ENCODE data around the gene TBC1D1. TPM values are rescaled to one million over a fixed set of nuclear protein-coding genes. Genes with fewer than 3 reads are reported as not detected.

TBC1D1 gene
- total and polyA plus RNA-seq, 2 donors (not counting 3 experiments of a cell fraction or from before 2014, with no cell fraction given): 63.5 to 116 TPM

DNA sequence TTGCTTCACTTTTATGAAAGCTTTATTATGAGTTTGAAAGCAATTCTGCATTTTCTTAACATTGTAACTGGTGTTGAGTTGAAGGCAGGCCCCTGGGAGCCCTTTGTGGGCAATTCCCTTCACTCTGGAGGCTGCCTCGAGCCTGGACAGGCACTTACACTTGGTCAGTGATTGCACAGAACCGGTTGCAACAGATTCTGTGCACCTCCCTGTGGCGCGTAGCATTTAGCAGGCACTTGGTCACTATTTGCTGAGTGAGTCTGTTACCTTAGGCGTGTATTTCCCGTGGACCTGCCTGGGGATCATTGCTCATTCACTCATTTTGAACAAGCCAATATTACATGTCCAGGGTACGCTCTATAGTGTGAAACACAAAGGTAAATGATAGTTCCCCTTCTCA, 149.7 kb downstream of the TBC1D1 start:
- H3K4me3 ChIP-seq (replicated peaks in 1 of 3; ENCODE audit: insufficient read depth in 1 of 3, low read depth in 1 of 3, low read length in 3 of 3): no peak overlapping the region
- H2AFZ ChIP-seq (ENCODE audit: low read depth, low read length): no peak overlapping the region
- no peaks in the 10 kb centered on the region for H3K4me1 ChIP-seq (ENCODE audit: control insufficient read depth, extremely low read depth, insufficient read depth, low read length)
- H3K4me2 ChIP-seq (ENCODE audit: insufficient read depth, low read length): no peak overlapping the region
- DNase-seq (ENCODE audit: low read depth, low spot score): no peak
- no peaks in the 10 kb centered on the region for H4K20me1 ChIP-seq (replicated peaks; ENCODE audit: control insufficient read depth, extremely low read depth, insufficient read depth, low read length)
- no peak overlapping the region for H3K9ac ChIP-seq (replicated peaks; ENCODE audit: extremely low read depth, insufficient read depth, low read length)
- no TSS peak for BruUV-seq (replicated peaks)
- TF ChIP-seq MYC (IDR thresholded peaks at IDR 0.05; ENCODE audit: low read depth, low read length) (no peak), EZH2 (IDR thresholded peaks at IDR 0.05; ENCODE audit: borderline replicate concordance, low read depth, low read length, severe bottlenecking) (no peak)
- FAIRE-seq: no peak
- CTCF ChIA-PET: no interaction called here
- H3K9me1 ChIP-seq (replicated peaks; ENCODE audit: control insufficient read depth, extremely low read depth, insufficient read depth, low read length): no peaks in the 10 kb centered on the region
- dilution Hi-C loops (cut with MboI; ENCODE audit: extremely low pct_ligation_motif_present, low sequenced_read_pairs): no loop called here
- intact Hi-C loops (cut with micrococcal nuclease): no loop called here
- H3K9me3 ChIP-seq (replicated peaks; ENCODE audit: control insufficient read depth, insufficient read depth, low read length): no peaks in the 10 kb centered on the region
- no peaks in the 10 kb centered on the region for H3K27me3 ChIP-seq (ENCODE audit: control insufficient read depth in 2 of 2, insufficient read depth in 2 of 2, low read length in 2 of 2)
- H3K27ac ChIP-seq (ENCODE audit: insufficient read depth, low read depth, low read length): no peak overlapping the region
- no peaks in the 10 kb centered on the region for H3K79me2 ChIP-seq (ENCODE audit: control insufficient read depth, insufficient read depth, low read length)
- H3K36me3 ChIP-seq (ENCODE audit: control insufficient read depth in 2 of 2, extremely low read depth in 1 of 2, insufficient read depth in 2 of 2, low read length in 2 of 2): peaks cover 0 to 7% of the 10 kb centered on the region in 2 experiments
- POLR2A ChIA-PET: no interaction called here

DNA sequence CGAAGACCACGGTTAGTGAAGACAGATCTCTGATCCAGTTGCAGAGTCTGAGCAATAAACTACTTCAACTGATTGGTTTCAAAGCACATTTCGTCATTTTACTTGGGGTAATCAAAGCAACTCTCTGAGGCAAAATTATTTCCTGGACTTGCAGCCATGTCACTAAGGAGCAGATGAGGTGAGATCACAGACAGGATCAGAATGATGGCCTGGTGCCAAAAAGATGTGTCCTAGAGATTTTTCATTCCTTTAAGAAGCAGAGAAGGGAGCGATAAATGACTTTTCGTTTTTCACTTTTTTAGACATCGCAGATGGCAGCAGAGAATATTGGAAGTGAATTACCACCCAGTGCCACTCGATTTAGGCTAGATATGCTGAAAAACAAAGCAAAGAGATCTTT, 153.2 kb downstream of the TBC1D1 start:
- Histone ChIP-seq H3K9me3 (replicated peaks; ENCODE audit: control insufficient read depth, insufficient read depth, low read length) (no peaks in the 10 kb centered on the region), H3K27ac (ENCODE audit: insufficient read depth, low read depth, low read length) (no peak overlapping the region), H3K36me3 (ENCODE audit: control insufficient read depth in 2 of 2, extremely low read depth in 1 of 2, insufficient read depth in 2 of 2, low read length in 2 of 2) (peaks cover 0 to 4% of the 10 kb centered on the region in 2 experiments), H3K79me2 (ENCODE audit: control insufficient read depth, insufficient read depth, low read length) (no peaks in the 10 kb centered on the region), H3K4me3 (replicated peaks in 1 of 3; ENCODE audit: insufficient read depth in 1 of 3, low read depth in 1 of 3, low read length in 3 of 3) (no peak overlapping the region), H3K9me1 (replicated peaks; ENCODE audit: control insufficient read depth, extremely low read depth, insufficient read depth, low read length) (no peaks in the 10 kb centered on the region), H3K4me1 (ENCODE audit: control insufficient read depth, extremely low read depth, insufficient read depth, low read length) (no peaks in the 10 kb centered on the region), H3K27me3 (ENCODE audit: control insufficient read depth in 2 of 2, insufficient read depth in 2 of 2, low read length in 2 of 2) (no peaks in the 10 kb centered on the region), H4K20me1 (replicated peaks; ENCODE audit: control insufficient read depth, extremely low read depth, insufficient read depth, low read length) (no peaks in the 10 kb centered on the region), H2AFZ (ENCODE audit: low read depth, low read length) (no peak overlapping the region), H3K4me2 (ENCODE audit: insufficient read depth, low read length) (no peak overlapping the region), H3K9ac (replicated peaks; ENCODE audit: extremely low read depth, insufficient read depth, low read length) (no peak overlapping the region)
- DNase-seq (ENCODE audit: low read depth, low spot score): no peak
- no peak for FAIRE-seq
- intact Hi-C loops (cut with micrococcal nuclease): no loop called here
- BruUV-seq (replicated peaks): no TSS peak
- dilution Hi-C loops (cut with MboI; ENCODE audit: extremely low pct_ligation_motif_present, low sequenced_read_pairs): no loop called here
- CTCF ChIA-PET: interaction anchor here (1.1 kb wide), 1 partner anchor 242 kb away, joined by 3 read pairs; no protein-coding TSS in a partner anchor
- TF ChIP-seq MYC (IDR thresholded peaks at IDR 0.05; ENCODE audit: low read depth, low read length) (no peak), GATA2 (IDR thresholded peaks at IDR 0.05; ENCODE audit: insufficient read depth, insufficient read length, low read depth, low read length) (no peak), POLR2A (IDR thresholded peaks at IDR 0.05; ENCODE audit: low read depth, low read length) (no peak), EZH2 (IDR thresholded peaks at IDR 0.05; ENCODE audit: borderline replicate concordance, low read depth, low read length, severe bottlenecking) (no peak), FOS (IDR thresholded peaks at IDR 0.05; ENCODE audit: borderline replicate concordance, insufficient read depth, low read length) (no peak), JUN (IDR thresholded peaks at IDR 0.05; ENCODE audit: borderline replicate concordance, insufficient read depth, insufficient read length, low read depth) (no peak), POLR2AphosphoS5 (IDR thresholded peaks at IDR 0.05; ENCODE audit: insufficient read depth, low read depth, low read length) (no peak)
- TF ChIP-seq, protein P1, sequence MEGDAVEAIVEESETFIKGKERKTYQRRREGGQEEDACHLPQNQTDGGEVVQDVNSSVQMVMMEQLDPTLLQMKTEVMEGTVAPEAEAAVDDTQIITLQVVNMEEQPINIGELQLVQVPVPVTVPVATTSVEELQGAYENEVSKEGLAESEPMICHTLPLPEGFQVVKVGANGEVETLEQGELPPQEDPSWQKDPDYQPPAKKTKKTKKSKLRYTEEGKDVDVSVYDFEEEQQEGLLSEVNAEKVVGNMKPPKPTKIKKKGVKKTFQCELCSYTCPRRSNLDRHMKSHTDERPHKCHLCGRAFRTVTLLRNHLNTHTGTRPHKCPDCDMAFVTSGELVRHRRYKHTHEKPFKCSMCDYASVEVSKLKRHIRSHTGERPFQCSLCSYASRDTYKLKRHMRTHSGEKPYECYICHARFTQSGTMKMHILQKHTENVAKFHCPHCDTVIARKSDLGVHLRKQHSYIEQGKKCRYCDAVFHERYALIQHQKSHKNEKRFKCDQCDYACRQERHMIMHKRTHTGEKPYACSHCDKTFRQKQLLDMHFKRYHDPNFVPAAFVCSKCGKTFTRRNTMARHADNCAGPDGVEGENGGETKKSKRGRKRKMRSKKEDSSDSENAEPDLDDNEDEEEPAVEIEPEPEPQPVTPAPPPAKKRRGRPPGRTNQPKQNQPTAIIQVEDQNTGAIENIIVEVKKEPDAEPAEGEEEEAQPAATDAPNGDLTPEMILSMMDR (IDR thresholded peaks at IDR 0.05; ENCODE audit: extremely low read depth in 1 of 2, insufficient read depth in 1 of 2, low read depth in 1 of 2, low read length in 2 of 2): no peak
- TF ChIP-seq, protein P2, sequence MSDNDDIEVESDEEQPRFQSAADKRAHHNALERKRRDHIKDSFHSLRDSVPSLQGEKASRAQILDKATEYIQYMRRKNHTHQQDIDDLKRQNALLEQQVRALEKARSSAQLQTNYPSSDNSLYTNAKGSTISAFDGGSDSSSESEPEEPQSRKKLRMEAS (IDR thresholded peaks at IDR 0.05; ENCODE audit: insufficient read depth, insufficient read length): no peak
- POLR2A ChIA-PET: no interaction called here

Measured in endothelial cell of umbilical vein (primary cell).